Measurements from ENCODE around the gene SIRT7. TPM values are rescaled to one million over a fixed set of nuclear protein-coding genes. Genes with fewer than 3 reads are reported as not detected.

SIRT7 gene
- total RNA-seq, 1 experiment from 2014 or later, result 19.6 TPM

DNA sequence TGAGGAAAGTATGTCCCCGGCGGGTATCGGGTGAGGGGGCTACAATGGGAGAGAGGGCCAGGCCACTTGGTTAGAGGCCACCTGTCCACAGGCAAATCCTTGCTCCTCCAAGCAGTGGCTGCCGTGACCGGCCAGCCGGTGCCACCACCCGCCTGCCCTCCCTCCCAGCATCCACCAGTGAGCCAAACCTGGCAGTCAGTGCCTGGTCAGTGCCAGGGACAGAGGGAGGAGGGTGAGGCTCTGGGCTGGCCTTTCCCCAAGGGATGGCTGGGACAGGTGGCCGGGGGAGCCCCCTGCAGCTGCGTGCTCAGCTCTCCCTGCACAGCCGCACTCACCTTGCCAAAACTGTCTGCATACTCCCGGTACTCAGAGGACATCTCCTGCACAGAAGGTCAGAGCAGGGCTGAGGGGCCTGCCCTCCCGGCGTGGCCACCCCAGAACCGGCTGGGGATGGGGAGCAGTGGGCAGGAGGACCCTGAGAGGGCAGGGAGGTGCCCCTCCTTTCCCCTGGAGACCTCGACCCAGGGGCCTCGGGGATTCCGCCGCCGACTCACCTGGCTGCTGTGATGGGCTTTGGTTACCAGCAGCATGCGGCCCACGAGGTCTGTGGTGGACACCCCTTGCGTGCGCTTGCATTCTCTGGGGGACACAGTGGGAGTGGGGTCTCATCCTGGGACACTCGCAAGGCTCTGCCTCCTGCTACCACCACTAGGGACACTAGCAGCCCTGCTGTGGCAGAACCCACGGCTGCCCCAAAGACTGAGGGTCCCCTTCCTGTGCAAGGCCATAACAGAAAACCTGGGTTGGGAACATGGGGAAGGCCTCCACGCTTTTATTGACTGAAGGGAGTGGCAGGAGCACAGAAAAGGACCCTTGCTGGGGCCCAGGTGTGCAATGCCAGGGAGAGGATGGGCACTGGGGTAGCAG is 10.5 kb downstream of the SIRT7 start:
- no peak for DNase-seq
- no peak overlapping the region for H3K4me3 ChIP-seq (ENCODE audit: low read length)
- no peak overlapping the region for H3K27ac ChIP-seq (ENCODE audit: low read length)
- H2AFZ ChIP-seq (ENCODE audit: low read length), result no peak overlapping the region
- no peak overlapping the region for H3K9ac ChIP-seq (ENCODE audit: low read length)
- no peak overlapping the region for H3K4me2 ChIP-seq (ENCODE audit: low read depth, low read length, poor library complexity, severe bottlenecking)
- no peaks in the 10 kb centered on the region for H3K27me3 ChIP-seq (ENCODE audit: low read length)
- peaks cover 9% of the 10 kb centered on the region; the same call in 1 of the 2 replicates for H4K20me1 ChIP-seq (ENCODE audit: insufficient read depth, low read depth, low read length)
- peaks cover 11% of the 10 kb centered on the region for H3K4me1 ChIP-seq (ENCODE audit: low read length)
- H3K9me2 ChIP-seq (replicated peaks; ENCODE audit: insufficient read depth, low read length), result no peaks in the 10 kb centered on the region
- H3K9me3 ChIP-seq (ENCODE audit: low read length), result no peaks in the 10 kb centered on the region
- H3K36me3 ChIP-seq (ENCODE audit: insufficient read depth, low read length), result no peaks in the 10 kb centered on the region
- H3K79me2 ChIP-seq (ENCODE audit: low read length), result peaks cover 17% of the 10 kb centered on the region; the same call in 1 of the 2 replicates

DNA sequence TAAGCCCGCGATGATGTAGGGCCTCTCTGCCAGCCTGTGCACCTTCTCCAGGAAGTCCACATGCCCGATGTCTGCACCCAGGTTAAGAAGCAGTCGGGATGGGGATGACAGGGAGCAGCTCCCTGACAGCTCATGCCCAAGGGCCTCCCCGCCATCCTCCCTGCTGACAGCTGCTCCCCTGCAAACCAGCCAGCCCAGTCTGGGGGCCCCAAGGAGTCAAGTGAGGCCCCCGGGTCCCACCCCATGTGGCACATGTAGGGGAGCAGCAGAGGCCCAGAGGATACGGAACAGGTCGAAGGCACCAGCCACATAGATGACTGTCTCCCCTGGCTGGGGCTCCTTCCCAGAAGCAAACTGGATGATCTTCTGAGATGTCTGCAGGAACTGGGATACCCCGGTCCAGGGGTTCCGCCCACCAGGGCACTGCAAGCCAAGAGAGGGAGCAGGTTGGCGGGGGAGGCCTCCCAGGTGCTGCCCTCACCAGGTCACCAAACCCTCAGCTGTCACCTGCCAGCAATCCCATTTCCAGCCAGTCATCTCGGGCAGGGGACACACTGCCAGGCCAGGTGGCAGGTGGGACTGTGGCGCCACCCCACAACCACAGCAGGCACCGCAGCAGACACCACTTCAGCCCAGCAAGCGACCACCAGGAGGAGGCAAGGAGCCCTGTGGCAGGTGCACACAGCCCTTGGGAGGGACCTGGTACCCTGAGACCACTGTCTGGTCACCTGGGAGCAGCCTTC is 11.3 kb downstream of the SIRT7 start:
- Histone ChIP-seq H2AFZ (ENCODE audit: low read length) (no peak overlapping the region), H3K4me1 (ENCODE audit: low read length) (peaks cover 10% of the 10 kb centered on the region), H3K4me2 (ENCODE audit: low read depth, low read length, poor library complexity, severe bottlenecking) (no peak overlapping the region), H3K27me3 (ENCODE audit: low read length) (no peaks in the 10 kb centered on the region), H4K20me1 (ENCODE audit: insufficient read depth, low read depth, low read length) (0 out of 2 replicates have a peak, but pooled peaks cover 9% of the 10 kb centered on the region), H3K9me3 (ENCODE audit: low read length) (no peaks in the 10 kb centered on the region), H3K27ac (ENCODE audit: low read length) (no peak overlapping the region), H3K9me2 (replicated peaks; ENCODE audit: insufficient read depth, low read length) (no peaks in the 10 kb centered on the region), H3K9ac (ENCODE audit: low read length) (no peak overlapping the region), H3K79me2 (ENCODE audit: low read length) (peaks cover 17% of the 10 kb centered on the region; the same call in 1 of the 2 replicates), H3K4me3 (ENCODE audit: low read length) (no peak overlapping the region), H3K36me3 (ENCODE audit: insufficient read depth, low read length) (no peaks in the 10 kb centered on the region)
- DNase-seq, result peak; percentile 56

- H3K27me3 ChIP-seq (ENCODE audit: low read length), result no peaks in the 10 kb centered on the region
- H4K20me1 ChIP-seq (ENCODE audit: insufficient read depth, low read depth, low read length), result 0 out of 2 replicates have a peak, but pooled peaks cover 9% of the 10 kb centered on the region
- H3K79me2 ChIP-seq (ENCODE audit: low read length), result peaks cover 17% of the 10 kb centered on the region; the same call in 1 of the 2 replicates
- no peak overlapping the region for H3K4me2 ChIP-seq (ENCODE audit: low read depth, low read length, poor library complexity, severe bottlenecking)
- DNase-seq, result no peak
- H3K9me2 ChIP-seq (replicated peaks; ENCODE audit: insufficient read depth, low read length), result no peaks in the 10 kb centered on the region
- H3K9ac ChIP-seq (ENCODE audit: low read length), result no peak overlapping the region
- peaks cover 8% of the 10 kb centered on the region for H3K4me1 ChIP-seq (ENCODE audit: low read length)
- no peaks in the 10 kb centered on the region for H3K36me3 ChIP-seq (ENCODE audit: insufficient read depth, low read length)
- H2AFZ ChIP-seq (ENCODE audit: low read length), result no peak overlapping the region
- no peaks in the 10 kb centered on the region for H3K9me3 ChIP-seq (ENCODE audit: low read length)
- H3K27ac ChIP-seq (ENCODE audit: low read length), result no peak overlapping the region
- no peak overlapping the region for H3K4me3 ChIP-seq (ENCODE audit: low read length)
These were observed 12.0 kb downstream of the SIRT7 start for GRCh38 chr17:81905993-81906392.

- no peaks in the 10 kb centered on the region for H3K9me2 ChIP-seq (replicated peaks; ENCODE audit: insufficient read depth, low read length)
- DNase-seq, result no peak
- no peak overlapping the region for H3K9ac ChIP-seq (ENCODE audit: low read length)
- H3K4me2 ChIP-seq (ENCODE audit: low read depth, low read length, poor library complexity, severe bottlenecking), result no peak overlapping the region
- no peaks in the 10 kb centered on the region for H3K36me3 ChIP-seq (ENCODE audit: insufficient read depth, low read length)
- peaks cover 12% of the 10 kb centered on the region; the same call in 1 of the 2 replicates for H3K79me2 ChIP-seq (ENCODE audit: low read length)
- H3K27ac ChIP-seq (ENCODE audit: low read length), result no peak overlapping the region
- no peak overlapping the region for H2AFZ ChIP-seq (ENCODE audit: low read length)
- H3K4me1 ChIP-seq (ENCODE audit: low read length), result peaks cover 8% of the 10 kb centered on the region
- H4K20me1 ChIP-seq (ENCODE audit: insufficient read depth, low read depth, low read length), result 0 out of 2 replicates have a peak, but pooled peaks cover 9% of the 10 kb centered on the region
- no peaks in the 10 kb centered on the region for H3K27me3 ChIP-seq (ENCODE audit: low read length)
- H3K4me3 ChIP-seq (ENCODE audit: low read length), result no peak overlapping the region
- H3K9me3 ChIP-seq (ENCODE audit: low read length), result no peaks in the 10 kb centered on the region
These were observed 12.5 kb downstream of the SIRT7 start for GRCh38 chr17:81905424-81905875.

DNA sequence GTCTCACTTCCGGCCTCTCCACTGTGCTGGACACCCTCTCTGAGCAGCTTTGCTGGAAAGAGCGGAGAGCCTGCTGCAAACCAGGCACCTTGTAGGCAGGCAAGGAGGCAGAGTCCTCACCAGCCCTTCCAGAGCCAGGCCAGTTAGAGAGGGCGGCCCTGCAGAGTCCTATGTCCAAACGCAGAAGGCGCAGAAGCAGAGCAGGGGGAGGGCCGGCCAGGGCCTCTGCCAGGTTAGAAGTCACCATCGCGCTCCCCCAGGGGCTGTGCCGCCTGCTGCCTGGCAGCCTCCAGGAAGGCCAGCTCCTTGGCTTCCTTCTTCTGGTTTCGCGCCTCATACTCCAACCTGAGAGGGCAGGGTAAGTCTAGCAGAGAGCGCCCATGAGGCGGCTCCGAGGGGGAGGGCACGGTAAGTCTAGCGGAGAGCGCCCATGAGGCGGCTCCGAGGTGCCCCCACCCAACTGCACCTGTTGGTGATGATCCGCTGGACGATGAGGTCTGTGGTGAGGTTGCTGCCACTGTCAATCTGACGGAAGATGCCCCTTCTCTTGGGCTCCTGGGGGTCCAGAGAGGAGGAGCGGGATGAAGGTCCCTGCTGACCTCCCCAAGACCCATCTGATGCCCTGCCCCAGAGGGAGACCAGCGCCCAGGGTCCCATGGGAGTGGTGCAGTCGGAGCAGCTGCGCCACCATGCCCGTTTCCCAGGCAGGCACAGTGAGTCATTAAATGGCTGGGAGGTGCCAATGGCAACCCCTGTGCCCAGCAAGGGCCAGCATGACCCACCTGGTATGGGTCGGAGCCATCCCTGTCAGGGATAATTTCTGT is 13.2 kb downstream of the SIRT7 start:
- Histone ChIP-seq H3K4me2 (ENCODE audit: low read depth, low read length, poor library complexity, severe bottlenecking) (no peak overlapping the region), H3K9ac (ENCODE audit: low read length) (no peak overlapping the region), H3K36me3 (ENCODE audit: insufficient read depth, low read length) (no peaks in the 10 kb centered on the region), H3K4me3 (ENCODE audit: low read length) (no peak overlapping the region), H3K27me3 (ENCODE audit: low read length) (no peaks in the 10 kb centered on the region), H3K9me3 (ENCODE audit: low read length) (no peaks in the 10 kb centered on the region), H3K79me2 (ENCODE audit: low read length) (peaks cover 5% of the 10 kb centered on the region; the same call in 1 of the 2 replicates), H3K27ac (ENCODE audit: low read length) (no peak overlapping the region), H4K20me1 (ENCODE audit: insufficient read depth, low read depth, low read length) (0 out of 2 replicates have a peak, but pooled peaks cover 9% of the 10 kb centered on the region), H2AFZ (ENCODE audit: low read length) (no peak overlapping the region), H3K4me1 (ENCODE audit: low read length) (peaks cover 2% of the 10 kb centered on the region), H3K9me2 (replicated peaks; ENCODE audit: insufficient read depth, low read length) (no peaks in the 10 kb centered on the region)
- DNase-seq, result no peak

- Histone ChIP-seq H3K4me1 (ENCODE audit: low read length) (no peaks in the 10 kb centered on the region; the same call in 1 of the 2 replicates), H4K20me1 (ENCODE audit: insufficient read depth, low read depth, low read length) (0 out of 2 replicates have a peak, but pooled peaks cover 10% of the 10 kb centered on the region), H3K36me3 (ENCODE audit: insufficient read depth, low read length) (no peaks in the 10 kb centered on the region), H3K4me3 (ENCODE audit: low read length) (no peak overlapping the region), H3K27ac (ENCODE audit: low read length) (no peak overlapping the region), H3K79me2 (ENCODE audit: low read length) (no peaks in the 10 kb centered on the region), H2AFZ (ENCODE audit: low read length) (no peak overlapping the region), H3K27me3 (ENCODE audit: low read length) (no peaks in the 10 kb centered on the region), H3K9ac (ENCODE audit: low read length) (no peak overlapping the region), H3K9me3 (ENCODE audit: low read length) (no peaks in the 10 kb centered on the region), H3K4me2 (ENCODE audit: low read depth, low read length, poor library complexity, severe bottlenecking) (no peak overlapping the region), H3K9me2 (replicated peaks; ENCODE audit: insufficient read depth, low read length) (no peaks in the 10 kb centered on the region)
- no peak for DNase-seq
These were observed 13.9 kb downstream of the SIRT7 start for GRCh38 chr17:81903896-81904599.

- Histone ChIP-seq H3K4me1 (ENCODE audit: low read length) (no peaks in the 10 kb centered on the region; the same call in 1 of the 2 replicates), H3K27ac (ENCODE audit: low read length) (no peak overlapping the region), H3K9ac (ENCODE audit: low read length) (no peak overlapping the region)
These were observed 14.6 kb downstream of the SIRT7 start for GRCh38 chr17:81903415-81903831.

More at GRCh38 chr17:81903415-81903831, 14.6 kb downstream of the SIRT7 start:
- Histone ChIP-seq H3K27me3 (ENCODE audit: low read length) (no peaks in the 10 kb centered on the region), H3K9me3 (ENCODE audit: low read length) (no peaks in the 10 kb centered on the region), H3K4me2 (ENCODE audit: low read depth, low read length, poor library complexity, severe bottlenecking) (no peak overlapping the region), H3K36me3 (ENCODE audit: insufficient read depth, low read length) (no peaks in the 10 kb centered on the region), H3K79me2 (ENCODE audit: low read length) (no peaks in the 10 kb centered on the region), H2AFZ (ENCODE audit: low read length) (no peak overlapping the region), H4K20me1 (ENCODE audit: insufficient read depth, low read depth, low read length) (0 out of 2 replicates have a peak, but pooled peaks cover 14% of the 10 kb centered on the region), H3K9me2 (replicated peaks; ENCODE audit: insufficient read depth, low read length) (no peaks in the 10 kb centered on the region), H3K4me3 (ENCODE audit: low read length) (no peak overlapping the region)
- no peak for DNase-seq
